ENCODE measurements around the gene OSBPL10.

The OSBPL10 gene

GRCh38 chr3:31763731-31764130 lies 217.3 kb downstream of the OSBPL10 start:
- no peak for DNase-seq

- DNase-seq, result no peak
Observed at GRCh38 chr3:31762888-31763351, 218.1 kb downstream of the OSBPL10 start.

- DNase-seq, result no peak
Observed at GRCh38 chr3:31762097-31762764, 218.8 kb downstream of the OSBPL10 start.

- no peak for DNase-seq
Observed at GRCh38 chr3:31760654-31761053, 220.4 kb downstream of the OSBPL10 start.

- no peak for DNase-seq
Observed at GRCh38 chr3:31758322-31758965, 222.6 kb downstream of the OSBPL10 start.

GRCh38 chr3:31755926-31756658 lies 225.0 kb downstream of the OSBPL10 start:
- DNase-seq, result no peak

- DNase-seq, result no peak
Observed at GRCh38 chr3:31754575-31755278, 226.3 kb downstream of the OSBPL10 start.

GRCh38 chr3:31753050-31753425 lies 228.0 kb downstream of the OSBPL10 start:
- DNase-seq, result no peak

- no peak for DNase-seq
Observed at GRCh38 chr3:31752305-31753049, 228.6 kb downstream of the OSBPL10 start.

- no peak for DNase-seq
Observed at GRCh38 chr3:31750341-31750740, 230.7 kb downstream of the OSBPL10 start.

GRCh38 chr3:31748933-31749295 lies 232.1 kb downstream of the OSBPL10 start:
- DNase-seq, result no peak

- DNase-seq, result no peak
Observed at GRCh38 chr3:31748281-31748932, 232.7 kb downstream of the OSBPL10 start.

GRCh38 chr3:31747785-31748184 lies 233.3 kb downstream of the OSBPL10 start:
- DNase-seq, result no peak

GRCh38 chr3:31744913-31745312 lies 236.1 kb downstream of the OSBPL10 start:
- DNase-seq, result no peak

GRCh38 chr3:31743331-31744089 lies 237.6 kb downstream of the OSBPL10 start:
- DNase-seq, result no peak

GRCh38 chr3:31740397-31740796 lies 240.7 kb downstream of the OSBPL10 start:
- no peak for DNase-seq

- no peak for DNase-seq
Observed at GRCh38 chr3:31738412-31738811, 242.7 kb downstream of the OSBPL10 start.

- DNase-seq, result no peak
Observed at GRCh38 chr3:31735667-31736066, 245.4 kb downstream of the OSBPL10 start.

GRCh38 chr3:31733234-31733667 lies 247.8 kb downstream of the OSBPL10 start:
- DNase-seq, result no peak

- no peak for DNase-seq
Observed at GRCh38 chr3:31732548-31732947, 248.5 kb downstream of the OSBPL10 start.

GRCh38 chr3:31729573-31729972 lies 251.5 kb downstream of the OSBPL10 start:
- no peak for DNase-seq

All from CD4-positive, alpha-beta T cell treated with Interleukin-10 for 1 hour (primary cell).